ENCODE measurements around the gene HOXA3.

DNA sequence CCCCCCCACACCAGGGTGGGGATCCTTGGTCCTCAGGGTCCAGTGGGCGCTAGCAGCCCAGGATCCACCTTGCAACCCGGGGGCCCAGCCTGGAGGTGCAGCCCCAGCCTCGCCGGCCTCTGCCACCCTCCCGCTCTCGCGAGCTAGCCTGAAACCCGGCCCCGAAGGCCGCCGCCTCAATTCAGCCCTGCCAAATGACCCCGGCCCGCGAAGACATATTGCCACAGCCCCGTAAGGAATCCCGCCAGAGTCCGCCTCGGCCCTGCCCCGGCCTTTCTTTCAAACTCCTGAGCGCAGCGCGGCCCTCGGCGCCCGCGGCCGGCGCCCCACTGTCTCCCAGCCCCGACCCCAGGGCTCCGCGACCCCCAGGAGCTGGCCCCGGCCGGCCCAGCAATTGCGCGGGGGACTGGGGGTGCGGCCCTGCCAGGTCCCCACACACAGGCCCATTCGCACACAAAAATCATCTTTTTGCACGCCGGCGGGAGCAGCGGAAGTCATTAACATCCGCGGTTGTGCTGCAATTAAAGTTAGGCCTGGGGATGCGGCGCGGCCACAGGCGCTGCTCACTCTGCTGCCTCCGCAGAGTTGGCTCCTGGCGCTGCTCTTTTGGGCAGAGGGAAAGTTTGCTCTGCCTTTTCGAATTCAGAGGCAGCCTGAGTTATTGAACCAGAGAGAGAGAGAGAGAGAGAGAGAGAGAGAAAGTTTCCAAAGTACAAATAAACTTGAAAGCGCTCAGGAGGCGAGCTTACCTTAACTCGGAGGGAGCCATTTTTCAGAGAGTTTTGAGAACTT is 12.9 kb downstream of the HOXA3 start:
- TF ChIP-seq, protein P1, sequence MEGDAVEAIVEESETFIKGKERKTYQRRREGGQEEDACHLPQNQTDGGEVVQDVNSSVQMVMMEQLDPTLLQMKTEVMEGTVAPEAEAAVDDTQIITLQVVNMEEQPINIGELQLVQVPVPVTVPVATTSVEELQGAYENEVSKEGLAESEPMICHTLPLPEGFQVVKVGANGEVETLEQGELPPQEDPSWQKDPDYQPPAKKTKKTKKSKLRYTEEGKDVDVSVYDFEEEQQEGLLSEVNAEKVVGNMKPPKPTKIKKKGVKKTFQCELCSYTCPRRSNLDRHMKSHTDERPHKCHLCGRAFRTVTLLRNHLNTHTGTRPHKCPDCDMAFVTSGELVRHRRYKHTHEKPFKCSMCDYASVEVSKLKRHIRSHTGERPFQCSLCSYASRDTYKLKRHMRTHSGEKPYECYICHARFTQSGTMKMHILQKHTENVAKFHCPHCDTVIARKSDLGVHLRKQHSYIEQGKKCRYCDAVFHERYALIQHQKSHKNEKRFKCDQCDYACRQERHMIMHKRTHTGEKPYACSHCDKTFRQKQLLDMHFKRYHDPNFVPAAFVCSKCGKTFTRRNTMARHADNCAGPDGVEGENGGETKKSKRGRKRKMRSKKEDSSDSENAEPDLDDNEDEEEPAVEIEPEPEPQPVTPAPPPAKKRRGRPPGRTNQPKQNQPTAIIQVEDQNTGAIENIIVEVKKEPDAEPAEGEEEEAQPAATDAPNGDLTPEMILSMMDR (conservative IDR thresholded peaks at IDR 0.05) = no peak
- no peak for TF ChIP-seq ZFX (IDR thresholded peaks at IDR 0.05)
